HEK293T (cell line): ENCODE results near the gene WIPF3.

ENCODE experiments used
- CTCF ChIA-PET: fragments of 350-600 bp; formaldehyde crosslinking; extraction: SDS; loops from one replicate; lab custom pipeline; 2021; ENCODE audit warnings: antibody characterized with exemption, inconsistent platforms; lab: Yijun Ruan, JAX
- POLR2A ChIA-PET: fragments of 350-600 bp; formaldehyde crosslinking; extraction: SDS; loops from one replicate; lab custom pipeline; 2020; ENCODE audit warnings: antibody characterized with exemption, inconsistent platforms; lab: Yijun Ruan, JAX
- DNase-seq: peaks from one replicate; pipeline ENCODE4 v3.0.0; 2012; ENCODE audit warnings: mixed read lengths; ENCODE audit errors: extremely low spot score
- ARNT ChIP-seq: fragments of 450-650 bp; IDR thresholded peaks from 2 replicates; pipeline ENCODE4 v1.6.1; 2017; ENCODE audit warnings: mild to moderate bottlenecking
- BHLHE40 ChIP-seq: fragments of 450-650 bp; IDR thresholded peaks from 2 replicates; pipeline ENCODE4 v1.6.1; 2016; ENCODE audit warnings: mild to moderate bottlenecking, moderate library complexity, borderline replicate concordance
- CTBP1 ChIP-seq: fragments of 450-650 bp; IDR thresholded peaks from 2 replicates; pipeline ENCODE4 v1.6.1; 2016; ENCODE audit warnings: borderline replicate concordance
- ELF4 ChIP-seq: fragments of 450-650 bp; IDR thresholded peaks from 2 replicates; pipeline ENCODE4 v1.6.1; 2017; ENCODE audit warnings: antibody characterized with exemption
- FOXA1 ChIP-seq: fragments of 450-650 bp; IDR thresholded peaks from 2 replicates; pipeline ENCODE4 v1.6.1; 2016; ENCODE audit warnings: mild to moderate bottlenecking
- FOXK2 ChIP-seq: fragments of 450-650 bp; IDR thresholded peaks from 2 replicates; pipeline ENCODE4 v1.6.1; 2016; ENCODE audit warnings: mild to moderate bottlenecking
- FOXM1 ChIP-seq: fragments of 450-650 bp; IDR thresholded peaks from 2 replicates; pipeline ENCODE4 v1.6.1; 2017; ENCODE audit warnings: mild to moderate bottlenecking, borderline replicate concordance
- HDGF ChIP-seq: fragments of 450-650 bp; IDR thresholded peaks from 2 replicates; pipeline ENCODE4 v1.6.1; 2017; ENCODE audit warnings: antibody characterized with exemption, borderline replicate concordance
- L3MBTL2 ChIP-seq: fragments of 450-650 bp; conservative IDR thresholded peaks from 2 replicates; pipeline ENCODE4 v1.6.1; 2016; ENCODE audit warnings: mild to moderate bottlenecking
- LEF1 ChIP-seq: fragments of 450-650 bp; IDR thresholded peaks from 2 replicates; pipeline ENCODE4 v1.6.1; 2017; ENCODE audit warnings: mild to moderate bottlenecking, borderline replicate concordance
- NFRKB ChIP-seq: fragments of 450-650 bp; IDR thresholded peaks from 2 replicates; pipeline ENCODE4 v1.6.1; 2016; ENCODE audit warnings: mild to moderate bottlenecking, moderate library complexity
- PKNOX1 ChIP-seq: fragments of 450-650 bp; IDR thresholded peaks from 2 replicates; pipeline ENCODE4 v1.6.1; 2016
- SP1 ChIP-seq: fragments of 450-650 bp; IDR thresholded peaks from 2 replicates; pipeline ENCODE4 v1.6.1; 2017
- SUZ12 ChIP-seq: fragments of 450-650 bp; IDR thresholded peaks from 2 replicates; pipeline ENCODE4 v1.6.1; 2016; ENCODE audit warnings: mild to moderate bottlenecking
- TARDBP ChIP-seq: fragments of 450-650 bp; IDR thresholded peaks from 2 replicates; pipeline ENCODE4 v1.6.1; 2016
- ZNF384 ChIP-seq: fragments of 450-650 bp; IDR thresholded peaks from 2 replicates; pipeline ENCODE4 v1.6.1; 2016

WIPF3 gene

GRCh38 chr7:29946428-29947186, 140.3 kb downstream of the WIPF3 start:
- no peak for TF ChIP-seq CTBP1
- TF ChIP-seq SUZ12, result no peak
- TF ChIP-seq SP1, result no peak
- TF ChIP-seq BHLHE40, result no peak
- TF ChIP-seq ELF4, result no peak
- no peak for TF ChIP-seq FOXA1
- TF ChIP-seq NFRKB, result no peak
- no peak for TF ChIP-seq L3MBTL2
- TF ChIP-seq ZNF384, result no peak
- no peak for TF ChIP-seq PKNOX1
- POLR2A ChIA-PET, result no interaction called here

GRCh38 chr7:29948587-29948986, 142.3 kb downstream of the WIPF3 start:
- TF ChIP-seq SUZ12, result no peak
- TF ChIP-seq L3MBTL2, result no peak
- TF ChIP-seq CTBP1, result no peak
- TF ChIP-seq PKNOX1, result no peak
- TF ChIP-seq SP1, result no peak
- no peak for TF ChIP-seq ZNF384
- TF ChIP-seq LEF1, result no peak
- no peak for TF ChIP-seq ARNT
- TF ChIP-seq NFRKB, result no peak
- POLR2A ChIA-PET, result no interaction called here
- CTCF ChIA-PET, result no interaction called here
- no peak for DNase-seq

More at GRCh38 chr7:29946428-29947186, 140.3 kb downstream of the WIPF3 start:
- CTCF ChIA-PET, result no interaction called here
- DNase-seq, result peak; percentile 44

- TF ChIP-seq HDGF, result no peak
- no peak for TF ChIP-seq PKNOX1
- no peak for TF ChIP-seq ZNF384
- TF ChIP-seq SUZ12, result no peak
- no peak for TF ChIP-seq TARDBP
- no peak for TF ChIP-seq NFRKB
- TF ChIP-seq ELF4, result no peak
- TF ChIP-seq FOXK2, result no peak
- TF ChIP-seq FOXM1, result no peak
- TF ChIP-seq L3MBTL2, result no peak
- TF ChIP-seq LEF1, result no peak
- DNase-seq, result no peak
- CTCF ChIA-PET, result no interaction called here
- POLR2A ChIA-PET, result no interaction called here
Measured at GRCh38 chr7:29950480-29950879, 144.2 kb downstream of the WIPF3 start.

- CTCF ChIA-PET, result no interaction called here
Measured at GRCh38 chr7:29951206-29951605, 144.9 kb downstream of the WIPF3 start.

GRCh38 chr7:29953726-29954347, 147.5 kb downstream of the WIPF3 start:
- DNase-seq, result no peak
- TF ChIP-seq CTBP1 (no peak), FOXK2 (no peak), FOXM1 (no peak), LEF1 (no peak), SP1 (no peak), HDGF (no peak), TARDBP (no peak), NFRKB (no peak)
- CTCF ChIA-PET, result no interaction called here
- POLR2A ChIA-PET, result no interaction called here

More at GRCh38 chr7:29951206-29951605, 144.9 kb downstream of the WIPF3 start:
- no peak for DNase-seq
- no peak for TF ChIP-seq FOXA1
- TF ChIP-seq CTBP1, result no peak
- TF ChIP-seq HDGF, result no peak
- TF ChIP-seq PKNOX1, result no peak
- TF ChIP-seq ELF4, result no peak
- TF ChIP-seq NFRKB, result no peak
- TF ChIP-seq ARNT, result no peak
- TF ChIP-seq LEF1, result no peak
- no peak for TF ChIP-seq SUZ12
- TF ChIP-seq SP1, result no peak
- no peak for TF ChIP-seq L3MBTL2
- no peak for TF ChIP-seq BHLHE40
- TF ChIP-seq FOXK2, result no peak
- TF ChIP-seq TARDBP, result no peak
- no peak for TF ChIP-seq ZNF384
- no peak for TF ChIP-seq FOXM1
- POLR2A ChIA-PET, result no interaction called here
